Stimulated activated CD4-positive, alpha-beta T cell treated with anti-CD3 and anti-CD28 coated beads, Interleukin-2, amount 100 ng/mL, for 24 hours (primary cell): ENCODE measurements around the gene ADAMTS2.

ENCODE experiments used
- DNase-seq, 2 donors: peaks; one replicate each; pipeline ENCODE4 v3.0.0-alpha.2; 2020

Gene ADAMTS2

GRCh38 chr5:179371681-179372680 lies 26.7 kb upstream of the ADAMTS2 start:
- DNase-seq: no peak

GRCh38 chr5:179371121-179371510 lies 25.9 kb upstream of the ADAMTS2 start:
- no peak for DNase-seq

- DNase-seq: no peak
Observed at GRCh38 chr5:179370490-179371120, 25.3 kb upstream of the ADAMTS2 start.

- no peak for DNase-seq
Observed at GRCh38 chr5:179369530-179369884, 24.2 kb upstream of the ADAMTS2 start.

- DNase-seq: no peak
Observed at GRCh38 chr5:179368806-179369529, 23.7 kb upstream of the ADAMTS2 start.

- DNase-seq: no peak
Observed at GRCh38 chr5:179368126-179368805, 23.0 kb upstream of the ADAMTS2 start.

GRCh38 chr5:179367491-179367890 lies 22.2 kb upstream of the ADAMTS2 start:
- no peak for DNase-seq

- no peak for DNase-seq
Observed at GRCh38 chr5:179362355-179362754, 17.1 kb upstream of the ADAMTS2 start.

- DNase-seq: no peak
Observed at GRCh38 chr5:179361037-179361603, 15.9 kb upstream of the ADAMTS2 start.

GRCh38 chr5:179357031-179357430 lies 11.8 kb upstream of the ADAMTS2 start:
- no peak for DNase-seq

GRCh38 chr5:179355976-179356974 lies 11.0 kb upstream of the ADAMTS2 start:
- no peak for DNase-seq

GRCh38 chr5:179354305-179354882 lies 9.1 kb upstream of the ADAMTS2 start:
- no peak for DNase-seq

GRCh38 chr5:179348843-179349242 lies 3.6 kb upstream of the ADAMTS2 start:
- DNase-seq: no peak

GRCh38 chr5:179348011-179348530 lies 2.8 kb upstream of the ADAMTS2 start:
- no peak for DNase-seq

- DNase-seq: no peak
Observed at GRCh38 chr5:179347581-179347980, 2.3 kb upstream of the ADAMTS2 start.

GRCh38 chr5:179346875-179347274 lies 1.6 kb upstream of the ADAMTS2 start:
- no peak for DNase-seq

GRCh38 chr5:179346401-179346800 lies 1.1 kb upstream of the ADAMTS2 start:
- DNase-seq: no peak

GRCh38 chr5:179345183-179345432 lies 153 bp downstream of the ADAMTS2 start:
- DNase-seq: no peak

- no peak for DNase-seq
Observed at GRCh38 chr5:179344431-179345182, 654 bp downstream of the ADAMTS2 start.
